SK-N-SH (cell line): ENCODE measurements around the gene NMT2. TPM values are rescaled to one million over a fixed set of nuclear protein-coding genes. Genes with fewer than 3 reads are reported as not detected.

Source experiments
- CTCF ChIA-PET: fragments of 300-600, 350-600 bp; formaldehyde crosslinking; extraction: SDS; loops from one replicate; lab custom pipeline; 2021; lab: Yijun Ruan, JAX
- POLR2A ChIA-PET: fragments of 350-600 bp; sonication (Branson Sonifier 250); formaldehyde crosslinking; extraction: SDS; loops from one replicate; lab custom pipeline; 2020; ENCODE audit warnings: antibody characterized with exemption, inconsistent platforms; lab: Yijun Ruan, JAX
- DNase-seq: peaks from one replicate; pipeline ENCODE4 v3.0.0; 2012
- H2AFZ ChIP-seq: fragments of 200-600 bp; sonication (generic); 2 replicates; pipeline ENCODE4 v1.8.1; 2016; ENCODE audit warnings: antibody characterized with exemption, mild to moderate bottlenecking, low read depth
- H3F3A ChIP-seq: fragments of 200-600 bp; sonication (generic); replicated peaks from 2 replicates; pipeline ENCODE3; 2016; ENCODE audit warnings: antibody characterized with exemption, mild to moderate bottlenecking; ENCODE audit not compliant: insufficient read depth
- H3K27ac ChIP-seq, 2 experiments: fragments of 200-500 bp in 1 of 2; fragments of 200-600 bp in 1 of 2; sonication (Bioruptor generic) in 1 of 2; sonication (generic), shearing (Covaris generic) in 1 of 2; 2 replicates each; pipeline versions ENCODE4 v1.5.1 to v1.6.1; 2014 to 2016; ENCODE audit warnings: low read depth in 2 of 2, inconsistent platforms in 1 of 2, low read length in 1 of 2, mild to moderate bottlenecking in 1 of 2, mixed read lengths in 1 of 2
- H3K27me3 ChIP-seq: fragments of 200-600 bp; sonication (generic), shearing (Covaris generic); 2 replicates; pipeline ENCODE4 v1.6.1; 2016; ENCODE audit warnings: mixed run types; ENCODE audit not compliant: insufficient read depth
- H3K36me3 ChIP-seq, 2 experiments: fragments of 200-500 bp in 1 of 2; fragments of 200-600 bp in 1 of 2; sonication (Bioruptor generic) in 1 of 2; sonication (generic) in 1 of 2; replicated peaks in 1 of 2; 2 replicates each; pipeline versions ENCODE3 to v1.5.1; 2014 to 2016; ENCODE audit warnings: low read length in 1 of 2, mild to moderate bottlenecking in 1 of 2; ENCODE audit not compliant: insufficient read depth in 2 of 2, control insufficient read depth in 1 of 2
- H3K4me1 ChIP-seq, 2 experiments: fragments of 200-500 bp in 1 of 2; fragments of 200-600 bp in 1 of 2; sonication (Bioruptor generic) in 1 of 2; sonication (generic), shearing (Covaris generic) in 1 of 2; 2 replicates each; pipeline versions ENCODE4 v1.5.1 to v1.6.1; 2014 to 2016; ENCODE audit warnings: low read depth in 1 of 2, low read length in 1 of 2, mixed run types in 1 of 2; ENCODE audit not compliant: insufficient read depth in 2 of 2, control insufficient read depth in 1 of 2
- H3K4me2 ChIP-seq: fragments of 200-600 bp; sonication (generic), shearing (Covaris generic); 2 replicates; pipeline ENCODE4 v1.6.1; 2017; ENCODE audit warnings: mixed run types
- H3K4me3 ChIP-seq, 2 experiments: fragments of 200-500 bp in 1 of 2; fragments of 200-600 bp in 1 of 2; sonication (Bioruptor generic) in 1 of 2; sonication (generic), shearing (Covaris generic) in 1 of 2; 2 replicates each; pipeline versions ENCODE4 v1.5.1 to v1.8.1; 2014 to 2016; ENCODE audit warnings: low read depth in 2 of 2, inconsistent platforms in 1 of 2, low read length in 1 of 2, mild to moderate bottlenecking in 1 of 2, mixed read lengths in 1 of 2, moderate library complexity in 1 of 2
- H3K79me2 ChIP-seq: fragments of 200-600 bp; sonication (generic); 2 replicates; pipeline ENCODE4 v1.8.1; 2017; ENCODE audit warnings: mild to moderate bottlenecking; ENCODE audit not compliant: insufficient read depth
- H3K9ac ChIP-seq: fragments of 200-600 bp; sonication (generic); 2 replicates; pipeline ENCODE4 v1.6.1; 2017; ENCODE audit warnings: mixed run types
- H3K9me2 ChIP-seq: fragments of 200-600 bp; sonication (generic); 2 replicates; pipeline ENCODE4 v1.6.1; 2017; ENCODE audit warnings: mixed run types
- H3K9me3 ChIP-seq: fragments of 200-600 bp; sonication (generic); 2 replicates; pipeline ENCODE4 v1.6.1; 2017; ENCODE audit warnings: mixed run types, mild to moderate bottlenecking, moderate library complexity
- H4K20me1 ChIP-seq: fragments of 200-600 bp; sonication (generic); 2 replicates; pipeline ENCODE4 v1.6.1; 2017; ENCODE audit warnings: mild to moderate bottlenecking, mixed run types; ENCODE audit not compliant: insufficient read depth
- ELF1 ChIP-seq: IDR thresholded peaks from 2 replicates; pipeline ENCODE4 v1.4.0; 2012
- EZH2phosphoT487 ChIP-seq: fragments of 200-600 bp; sonication (generic); IDR thresholded peaks from 2 replicates; pipeline ENCODE4 v1.6.1; 2017; ENCODE audit warnings: low read depth, mixed run types, mild to moderate bottlenecking, antibody characterized with exemption, moderate library complexity, borderline replicate concordance
- FOXJ3 ChIP-seq: sonication (generic); formaldehyde crosslinking; IDR thresholded peaks from 2 replicates; pipeline ENCODE4 v1.5.1; 2020; ENCODE audit warnings: mild to moderate bottlenecking, missing genetic modification reagents
- GABPA ChIP-seq: IDR thresholded peaks from 2 replicates; pipeline ENCODE4 v1.4.0; 2012; ENCODE audit warnings: low read depth, mild to moderate bottlenecking
- GATA2 ChIP-seq: sonication (generic); formaldehyde crosslinking; IDR thresholded peaks from 2 replicates; pipeline ENCODE4 v1.5.0; 2020; ENCODE audit warnings: mild to moderate bottlenecking, missing genetic modification reagents
- JUND ChIP-seq: IDR thresholded peaks from 2 replicates; pipeline ENCODE4 v1.4.0; 2012
- MEF2A ChIP-seq: IDR thresholded peaks from 2 replicates; pipeline ENCODE4 v1.4.0; 2012; ENCODE audit warnings: low read depth, borderline replicate concordance
- MXI1 ChIP-seq: IDR thresholded peaks from 2 replicates; pipeline ENCODE4 v1.6.1; 2012; ENCODE audit warnings: mild to moderate bottlenecking, low read depth, low read length, improper control_type of control experiment
- POLR2AphosphoS5 ChIP-seq: IDR thresholded peaks from 2 replicates; pipeline ENCODE4 v1.6.1; 2012; ENCODE audit warnings: low read depth, low read length
- RFX5 ChIP-seq: IDR thresholded peaks from 2 replicates; pipeline ENCODE4 v1.6.1; 2012; ENCODE audit warnings: mild to moderate bottlenecking, improper control_type of control experiment, low read length
- RXRA ChIP-seq: IDR thresholded peaks from 2 replicates; pipeline ENCODE4 v1.4.0; 2012; ENCODE audit warnings: low read depth, mild to moderate bottlenecking, borderline replicate concordance
- TAF1 ChIP-seq: IDR thresholded peaks from 2 replicates; pipeline ENCODE4 v1.6.1; 2012; ENCODE audit warnings: low read depth, mild to moderate bottlenecking, low read length, moderate library complexity, borderline replicate concordance
- TCF12 ChIP-seq: IDR thresholded peaks from 2 replicates; pipeline ENCODE4 v1.4.0; 2012
- YY1 ChIP-seq: IDR thresholded peaks from 2 replicates; pipeline ENCODE4 v1.4.0; 2012; ENCODE audit warnings: low read depth, mild to moderate bottlenecking
- WGBS: methylation state at CpG from one replicate; pipeline ENCODE4 v1.1.6; 2017; ENCODE audit warnings: low lambda C conversion rate; 5-methylcytosine and 5-hydroxymethylcytosine counted together
- polyA plus RNA-seq, 3 experiments: library from polyadenylated mRNA; depleted of rRNA; stranded (reverse); fragments of >200 nt; gene quantifications; 2 replicates each; pipeline ENCODE4 v1.2.3, GENCODE V29; 2012
- TF ChIP-seq, protein P1 (sequence below): fragments of 200-600 bp; sonication (generic); IDR thresholded peaks from 2 replicates; pipeline ENCODE4 v1.6.1; 2017; ENCODE audit warnings: antibody characterized with exemption, mild to moderate bottlenecking, moderate library complexity
- TF ChIP-seq, protein P2 (sequence below): IDR thresholded peaks from 2 replicates; pipeline ENCODE4 v1.6.1; 2012; ENCODE audit warnings: mild to moderate bottlenecking, low read depth, low read length, moderate library complexity
- TF ChIP-seq, protein P3 (sequence below): IDR thresholded peaks from 2 replicates; pipeline ENCODE4 v1.4.0; 2012; ENCODE audit warnings: low read depth
- TF ChIP-seq, protein P4 (sequence below): IDR thresholded peaks from 2 replicates; pipeline ENCODE4 v1.4.0; 2012; ENCODE audit warnings: low read depth, borderline replicate concordance

NMT2 gene
- polyA plus RNA-seq, 1 of the 3 experiments (the other 2 are of a cell fraction), result 25.9 TPM

DNA sequence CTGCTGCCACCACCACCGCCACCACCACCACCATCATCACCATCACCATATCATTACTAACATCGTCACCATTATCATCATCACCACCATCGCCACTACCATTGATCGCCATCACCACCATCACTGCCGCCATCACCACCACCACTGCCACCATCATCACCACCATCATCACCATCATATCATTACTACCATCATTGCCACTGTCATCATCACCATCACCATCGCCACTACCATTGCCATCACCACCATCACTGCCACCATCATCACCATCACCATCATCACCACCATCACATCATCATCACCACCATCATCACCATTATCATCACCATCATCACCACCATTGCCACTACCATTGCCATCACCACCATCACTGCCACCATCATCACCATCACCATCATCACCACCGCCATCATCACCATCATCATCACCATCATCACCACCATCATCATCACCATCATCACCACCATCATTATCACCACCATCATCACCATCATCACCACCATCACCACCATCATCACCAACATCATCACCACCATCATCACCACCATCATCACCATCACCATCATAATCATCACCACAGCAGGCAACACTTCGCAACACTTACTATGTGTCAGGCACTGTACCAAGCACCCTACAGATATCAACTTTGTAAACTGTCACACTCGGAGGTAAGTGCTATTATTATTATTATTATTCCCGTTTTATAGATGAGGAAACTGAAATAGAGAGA is 19.3 kb downstream of the NMT2 start:
- Histone ChIP-seq H3K27me3 (no peaks in the 10 kb centered on the region), H3K79me2 (peaks cover 75% of the 10 kb centered on the region), H3K4me1 (no peaks in the 10 kb centered on the region), H3K27ac (no peak overlapping the region), H2AFZ (no peak overlapping the region), H4K20me1 (peaks cover 2% of the 10 kb centered on the region), H3F3A (peaks cover 15% of the 10 kb centered on the region), H3K9me2 (no peaks in the 10 kb centered on the region), H3K9ac (no peak overlapping the region), H3K4me3 (no peak overlapping the region), H3K4me2 (no peak overlapping the region), H3K9me3 (no peaks in the 10 kb centered on the region), H3K36me3 (no peaks in the 10 kb centered on the region)
- no peak for TF ChIP-seq GABPA
- TF ChIP-seq, protein P1, sequence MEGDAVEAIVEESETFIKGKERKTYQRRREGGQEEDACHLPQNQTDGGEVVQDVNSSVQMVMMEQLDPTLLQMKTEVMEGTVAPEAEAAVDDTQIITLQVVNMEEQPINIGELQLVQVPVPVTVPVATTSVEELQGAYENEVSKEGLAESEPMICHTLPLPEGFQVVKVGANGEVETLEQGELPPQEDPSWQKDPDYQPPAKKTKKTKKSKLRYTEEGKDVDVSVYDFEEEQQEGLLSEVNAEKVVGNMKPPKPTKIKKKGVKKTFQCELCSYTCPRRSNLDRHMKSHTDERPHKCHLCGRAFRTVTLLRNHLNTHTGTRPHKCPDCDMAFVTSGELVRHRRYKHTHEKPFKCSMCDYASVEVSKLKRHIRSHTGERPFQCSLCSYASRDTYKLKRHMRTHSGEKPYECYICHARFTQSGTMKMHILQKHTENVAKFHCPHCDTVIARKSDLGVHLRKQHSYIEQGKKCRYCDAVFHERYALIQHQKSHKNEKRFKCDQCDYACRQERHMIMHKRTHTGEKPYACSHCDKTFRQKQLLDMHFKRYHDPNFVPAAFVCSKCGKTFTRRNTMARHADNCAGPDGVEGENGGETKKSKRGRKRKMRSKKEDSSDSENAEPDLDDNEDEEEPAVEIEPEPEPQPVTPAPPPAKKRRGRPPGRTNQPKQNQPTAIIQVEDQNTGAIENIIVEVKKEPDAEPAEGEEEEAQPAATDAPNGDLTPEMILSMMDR, result no peak
- CTCF ChIA-PET, result interaction anchor here (1.0 to 1.7 kb wide), 4 partner anchors 10 to 43 kb away, joined by 3 to 4 read pairs (median 4); no protein-coding TSS in a partner anchor
- POLR2A ChIA-PET, result no interaction called here
- no peak for DNase-seq
- 84% methylated on average over 10 of the region's 10 CpGs for WGBS

DNA sequence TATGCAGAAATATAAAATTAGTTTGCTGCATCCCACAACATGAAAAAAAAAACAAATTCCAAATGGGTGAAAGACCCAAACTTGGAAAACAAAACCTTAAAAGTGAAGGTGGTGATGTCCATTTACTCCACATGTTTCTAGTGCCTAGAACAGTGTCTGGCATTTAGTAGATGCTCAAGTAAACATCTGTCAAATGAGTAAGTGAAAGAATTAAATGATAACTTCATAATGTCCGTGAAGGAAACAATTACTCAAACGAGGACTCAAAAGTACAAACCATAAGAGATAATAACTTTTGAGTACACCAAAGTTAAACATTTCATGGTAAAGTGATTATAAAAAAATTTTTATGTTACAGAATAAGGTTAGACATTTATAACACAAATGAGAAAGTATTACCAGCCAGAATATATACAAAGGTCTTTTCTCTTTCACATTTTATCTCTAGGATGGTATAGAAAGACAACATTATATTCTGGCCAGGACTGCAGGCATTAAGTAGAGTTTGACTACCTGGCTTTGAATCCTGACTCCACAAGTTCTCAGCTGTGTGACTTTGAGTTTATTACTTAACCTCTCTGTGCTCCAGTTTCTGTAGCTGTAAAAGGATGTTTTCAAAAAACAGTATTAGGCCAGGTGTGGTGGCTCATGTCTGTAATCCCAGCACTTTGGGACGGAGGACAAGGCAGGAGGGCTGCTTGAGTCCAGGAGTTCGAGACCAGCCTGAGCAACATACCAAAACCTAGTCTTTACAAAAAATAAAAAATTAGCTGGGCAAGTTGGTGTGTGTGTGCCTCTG is 20.7 kb downstream of the NMT2 start:
- no peaks in the 10 kb centered on the region for H3K9me2 ChIP-seq
- H3K79me2 ChIP-seq, result peaks cover 83% of the 10 kb centered on the region
- H3K9me3 ChIP-seq, result no peaks in the 10 kb centered on the region
- H3F3A ChIP-seq, result peaks cover 15% of the 10 kb centered on the region
- H2AFZ ChIP-seq, result no peak overlapping the region
- no peak overlapping the region for H3K9ac ChIP-seq
- no peaks in the 10 kb centered on the region for H3K36me3 ChIP-seq
- H3K4me2 ChIP-seq, result no peak overlapping the region
- H3K27me3 ChIP-seq, result no peaks in the 10 kb centered on the region
- no peak for TF ChIP-seq GATA2 (CRISPR knock-in tag)
- no peak for TF ChIP-seq MXI1
- TF ChIP-seq TCF12, result no peak
- no peak for TF ChIP-seq TAF1
- TF ChIP-seq YY1, result no peak
- TF ChIP-seq, protein P2, sequence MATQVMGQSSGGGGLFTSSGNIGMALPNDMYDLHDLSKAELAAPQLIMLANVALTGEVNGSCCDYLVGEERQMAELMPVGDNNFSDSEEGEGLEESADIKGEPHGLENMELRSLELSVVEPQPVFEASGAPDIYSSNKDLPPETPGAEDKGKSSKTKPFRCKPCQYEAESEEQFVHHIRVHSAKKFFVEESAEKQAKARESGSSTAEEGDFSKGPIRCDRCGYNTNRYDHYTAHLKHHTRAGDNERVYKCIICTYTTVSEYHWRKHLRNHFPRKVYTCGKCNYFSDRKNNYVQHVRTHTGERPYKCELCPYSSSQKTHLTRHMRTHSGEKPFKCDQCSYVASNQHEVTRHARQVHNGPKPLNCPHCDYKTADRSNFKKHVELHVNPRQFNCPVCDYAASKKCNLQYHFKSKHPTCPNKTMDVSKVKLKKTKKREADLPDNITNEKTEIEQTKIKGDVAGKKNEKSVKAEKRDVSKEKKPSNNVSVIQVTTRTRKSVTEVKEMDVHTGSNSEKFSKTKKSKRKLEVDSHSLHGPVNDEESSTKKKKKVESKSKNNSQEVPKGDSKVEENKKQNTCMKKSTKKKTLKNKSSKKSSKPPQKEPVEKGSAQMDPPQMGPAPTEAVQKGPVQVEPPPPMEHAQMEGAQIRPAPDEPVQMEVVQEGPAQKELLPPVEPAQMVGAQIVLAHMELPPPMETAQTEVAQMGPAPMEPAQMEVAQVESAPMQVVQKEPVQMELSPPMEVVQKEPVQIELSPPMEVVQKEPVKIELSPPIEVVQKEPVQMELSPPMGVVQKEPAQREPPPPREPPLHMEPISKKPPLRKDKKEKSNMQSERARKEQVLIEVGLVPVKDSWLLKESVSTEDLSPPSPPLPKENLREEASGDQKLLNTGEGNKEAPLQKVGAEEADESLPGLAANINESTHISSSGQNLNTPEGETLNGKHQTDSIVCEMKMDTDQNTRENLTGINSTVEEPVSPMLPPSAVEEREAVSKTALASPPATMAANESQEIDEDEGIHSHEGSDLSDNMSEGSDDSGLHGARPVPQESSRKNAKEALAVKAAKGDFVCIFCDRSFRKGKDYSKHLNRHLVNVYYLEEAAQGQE, result no peak
- TF ChIP-seq MEF2A, result no peak
- TF ChIP-seq, protein P3, sequence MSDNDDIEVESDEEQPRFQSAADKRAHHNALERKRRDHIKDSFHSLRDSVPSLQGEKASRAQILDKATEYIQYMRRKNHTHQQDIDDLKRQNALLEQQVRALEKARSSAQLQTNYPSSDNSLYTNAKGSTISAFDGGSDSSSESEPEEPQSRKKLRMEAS, result no peak
- no peak for TF ChIP-seq ELF1
- no peak for TF ChIP-seq FOXJ3 (CRISPR knock-in tag)
- TF ChIP-seq POLR2AphosphoS5, result no peak
- no peak for TF ChIP-seq JUND
- TF ChIP-seq EZH2phosphoT487, result no peak
- TF ChIP-seq, protein P4, sequence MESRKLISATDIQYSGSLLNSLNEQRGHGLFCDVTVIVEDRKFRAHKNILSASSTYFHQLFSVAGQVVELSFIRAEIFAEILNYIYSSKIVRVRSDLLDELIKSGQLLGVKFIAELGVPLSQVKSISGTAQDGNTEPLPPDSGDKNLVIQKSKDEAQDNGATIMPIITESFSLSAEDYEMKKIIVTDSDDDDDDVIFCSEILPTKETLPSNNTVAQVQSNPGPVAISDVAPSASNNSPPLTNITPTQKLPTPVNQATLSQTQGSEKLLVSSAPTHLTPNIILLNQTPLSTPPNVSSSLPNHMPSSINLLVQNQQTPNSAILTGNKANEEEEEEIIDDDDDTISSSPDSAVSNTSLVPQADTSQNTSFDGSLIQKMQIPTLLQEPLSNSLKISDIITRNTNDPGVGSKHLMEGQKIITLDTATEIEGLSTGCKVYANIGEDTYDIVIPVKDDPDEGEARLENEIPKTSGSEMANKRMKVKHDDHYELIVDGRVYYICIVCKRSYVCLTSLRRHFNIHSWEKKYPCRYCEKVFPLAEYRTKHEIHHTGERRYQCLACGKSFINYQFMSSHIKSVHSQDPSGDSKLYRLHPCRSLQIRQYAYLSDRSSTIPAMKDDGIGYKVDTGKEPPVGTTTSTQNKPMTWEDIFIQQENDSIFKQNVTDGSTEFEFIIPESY, result no peak
- TF ChIP-seq RFX5, result no peak
- no peak for TF ChIP-seq RXRA
- H3K27ac ChIP-seq, result no peak overlapping the region
- no peaks in the 10 kb centered on the region for H3K4me1 ChIP-seq
- WGBS, result 90% methylated on average over 4 of the region's 4 CpGs
- no peaks in the 10 kb centered on the region; the same call in none of the 2 replicates for H4K20me1 ChIP-seq
- DNase-seq, result no peak
- ChIA-PET POLR2A (no interaction called here), CTCF (interaction anchor here (1.0 to 1.7 kb wide), 3 partner anchors 8 to 41 kb away, joined by 3 to 4 read pairs (median 3); no protein-coding TSS in a partner anchor)
- H3K4me3 ChIP-seq, result no peak overlapping the region
